Upper lobe of left lung (tissue), 6 donors: ENCODE results near the gene VAV2. TPM values are rescaled to one million over a fixed set of nuclear protein-coding genes. Genes with fewer than 3 reads are reported as not detected.
A peak's percentile ranks its signal among the peaks of the same experiment; 100 is the strongest.

Source experiments
- ATAC-seq, 2 donors: fragments of 200-7000 bp; cut with Tn5 transposase; one replicate each; pipeline ENCODE4 v1.9.1; 2022; ENCODE audit warnings: mild to moderate bottlenecking in 2 of 2, moderate library complexity in 2 of 2; ENCODE audit not compliant: low FRiP score in 2 of 2
- DNase-seq, 2 donors: peaks; one replicate each; pipeline ENCODE4 v3.0.0-alpha.2; 2019 to 2020
- H3K27ac ChIP-seq, 4 donors: fragments of 200-600 bp; sonication (generic); one replicate each; pipeline ENCODE4 v1.5.1; 2016 to 2019
- H3K27me3 ChIP-seq, 4 donors: fragments of 200-600 bp; sonication (generic); one replicate each; pipeline ENCODE4 v1.5.1; 2017 to 2019
- H3K36me3 ChIP-seq, 4 donors: fragments of 200-600 bp; sonication (generic); one replicate each; pipeline ENCODE4 v1.5.1; 2016 to 2019
- H3K4me1 ChIP-seq, 4 donors: fragments of 200-600 bp; sonication (generic); one replicate each; pipeline ENCODE4 v1.5.1; 2018 to 2019
- H3K4me3 ChIP-seq, 4 donors: fragments of 200-600 bp; sonication (generic); one replicate each; pipeline ENCODE4 v1.5.1; 2017 to 2019; ENCODE audit warnings: mild to moderate bottlenecking in 2 of 4, moderate library complexity in 1 of 4
- H3K9me3 ChIP-seq, 4 donors: fragments of 200-600 bp; sonication (generic); one replicate each; pipeline ENCODE4 v1.5.1; 2018 to 2019
- EP300 ChIP-seq, 4 donors: sonication (generic); formaldehyde crosslinking; IDR thresholded peaks; one replicate each; pipeline ENCODE4 v1.5.1; 2017; ENCODE audit warnings: antibody characterized with exemption in 4 of 4, control low read depth in 2 of 4
- POLR2A ChIP-seq, 4 donors: fragments of 450-650 bp; IDR thresholded peaks; one replicate each; pipeline ENCODE4 v1.5.1; 2016 to 2017; ENCODE audit warnings: antibody characterized with exemption in 4 of 4, mild to moderate bottlenecking in 2 of 4
- POLR2AphosphoS5 ChIP-seq, 2 donors: sonication (generic); formaldehyde crosslinking; IDR thresholded peaks; one replicate each; pipeline ENCODE4 v1.5.1; 2017; ENCODE audit warnings: antibody characterized with exemption in 2 of 2
- WGBS, 2 donors: methylation state at CpG; one replicate each; pipeline ENCODE4 v1.1.5; 2017 to 2018; 5-methylcytosine and 5-hydroxymethylcytosine counted together
- total RNA-seq, 6 donors: library from RNA; depleted of rRNA in 4 of 6; stranded (reverse); fragments of >200 nt in 4 of 6; gene quantifications; one replicate each; pipeline versions ENCODE4 v1.1.0 to v1.2.1, GENCODE V29; 2016 to 2021
- TF ChIP-seq, protein P1 (sequence below), 6 experiments: fragments of 450-650 bp in 4 of 6; fragments of 200-600 bp in 2 of 6; sonication (generic) in 2 of 6; IDR thresholded peaks; one replicate each; pipeline ENCODE4 v1.5.1; 2016 to 2019; ENCODE audit warnings: antibody characterized with exemption in 6 of 6
- donor health status: DM: no; HTN: no; CAD: no; lungs with moderate emphysema.
- donor health status: DM: no; HTN: yes; CAD: no; lungs with severe emphysema.

Gene VAV2
- total RNA-seq, 6 donors from 2014 or later = 12.0 to 38.8 (median 22.0) TPM

DNA sequence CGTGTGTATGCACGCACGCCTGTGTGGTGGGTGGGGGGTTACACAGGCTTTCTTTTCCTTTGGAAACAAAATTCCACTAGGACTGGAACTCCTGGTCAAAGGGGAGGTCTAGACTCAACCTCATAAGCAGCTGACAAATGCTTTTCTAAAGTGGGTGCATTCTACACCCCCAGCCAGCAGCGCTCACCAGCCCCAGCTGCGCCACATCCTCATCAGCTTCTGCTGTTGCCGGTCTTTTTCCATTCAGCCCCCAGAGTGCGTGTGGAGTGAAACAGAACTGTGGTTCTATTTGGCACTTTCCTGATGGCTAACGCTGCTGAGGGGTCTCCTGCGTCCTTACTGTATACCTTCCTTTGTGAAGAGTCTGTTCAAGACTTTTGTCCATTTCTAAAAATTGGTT is 176.3 kb downstream of the VAV2 start:
- DNase-seq = peak in 1 of 2 donors; percentile 54
- H3K27ac ChIP-seq = peak overlapping the region in 2 of 4 donors; percentile 10 to 21
- 62 to 88% methylated on average over 9 of the region's 9 CpGs for WGBS, 2 donors
- peak; percentile 59 to 66 for TF ChIP-seq POLR2AphosphoS5 (IDR thresholded peaks at IDR 0.05)
- no peak for TF ChIP-seq POLR2A (IDR thresholded peaks at IDR 0.05)
- H3K9me3 ChIP-seq = no peaks in the 10 kb centered on the region
- no peaks in the 10 kb centered on the region for H3K27me3 ChIP-seq
- peaks cover 0 to 1% (median 0%) of the 10 kb centered on the region in 4 donors for H3K36me3 ChIP-seq
- ATAC-seq = peak in 1 of 2 donors; percentile 2
- no peak overlapping the region for H3K4me3 ChIP-seq
- H3K4me1 ChIP-seq = no peaks in the 10 kb centered on the region

DNA sequence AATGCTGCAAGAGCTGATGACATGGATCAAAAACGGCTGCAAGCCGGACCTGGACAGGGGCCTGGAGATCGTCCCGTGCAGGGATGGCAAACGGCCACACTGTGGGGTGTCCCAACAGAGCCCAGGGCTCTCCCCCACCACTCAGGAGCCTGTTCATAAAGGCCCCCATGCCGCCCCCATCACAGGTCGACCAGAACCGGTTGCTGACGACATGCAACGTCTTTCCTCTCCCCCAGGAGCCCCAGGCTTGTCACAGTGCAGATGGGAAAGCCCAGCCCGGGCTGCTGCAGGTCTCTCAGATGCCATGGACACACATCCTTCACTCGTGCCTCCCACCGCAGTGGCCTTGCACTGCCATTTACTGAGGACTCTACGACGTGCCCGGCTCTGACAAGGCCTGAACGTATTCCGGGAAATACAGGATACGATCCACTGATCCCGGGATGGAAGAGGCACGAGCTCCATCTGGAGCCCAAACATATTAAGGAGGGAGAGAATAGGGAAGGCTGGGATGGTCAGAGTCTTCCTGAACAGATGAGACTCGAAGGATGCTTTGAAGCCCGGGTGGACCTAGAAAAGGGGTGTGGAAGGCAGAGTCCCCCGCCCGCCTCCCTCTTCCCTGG is 177.4 kb downstream of the VAV2 start:
- DNase-seq (peak in 1 of 2 donors; percentile 62), ATAC-seq (peak in 1 of 2 donors; percentile 16)
- no peaks in the 10 kb centered on the region for H3K9me3 ChIP-seq
- H3K4me3 ChIP-seq = no peak overlapping the region
- TF ChIP-seq EP300 (IDR thresholded peaks at IDR 0.05) (no peak), POLR2A (IDR thresholded peaks at IDR 0.05) (no peak), POLR2AphosphoS5 (IDR thresholded peaks at IDR 0.05) (peak in 1 of 2 donors; percentile 2)
- TF ChIP-seq, protein P1, sequence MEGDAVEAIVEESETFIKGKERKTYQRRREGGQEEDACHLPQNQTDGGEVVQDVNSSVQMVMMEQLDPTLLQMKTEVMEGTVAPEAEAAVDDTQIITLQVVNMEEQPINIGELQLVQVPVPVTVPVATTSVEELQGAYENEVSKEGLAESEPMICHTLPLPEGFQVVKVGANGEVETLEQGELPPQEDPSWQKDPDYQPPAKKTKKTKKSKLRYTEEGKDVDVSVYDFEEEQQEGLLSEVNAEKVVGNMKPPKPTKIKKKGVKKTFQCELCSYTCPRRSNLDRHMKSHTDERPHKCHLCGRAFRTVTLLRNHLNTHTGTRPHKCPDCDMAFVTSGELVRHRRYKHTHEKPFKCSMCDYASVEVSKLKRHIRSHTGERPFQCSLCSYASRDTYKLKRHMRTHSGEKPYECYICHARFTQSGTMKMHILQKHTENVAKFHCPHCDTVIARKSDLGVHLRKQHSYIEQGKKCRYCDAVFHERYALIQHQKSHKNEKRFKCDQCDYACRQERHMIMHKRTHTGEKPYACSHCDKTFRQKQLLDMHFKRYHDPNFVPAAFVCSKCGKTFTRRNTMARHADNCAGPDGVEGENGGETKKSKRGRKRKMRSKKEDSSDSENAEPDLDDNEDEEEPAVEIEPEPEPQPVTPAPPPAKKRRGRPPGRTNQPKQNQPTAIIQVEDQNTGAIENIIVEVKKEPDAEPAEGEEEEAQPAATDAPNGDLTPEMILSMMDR (IDR thresholded peaks at IDR 0.05) = no peak
- WGBS, 2 donors = 80 to 83% methylated on average over 13 to 25 of the region's 25 CpGs
- peak overlapping the region in 3 of 4 donors; percentile 20 to 66 (median 57) for H3K27ac ChIP-seq
- H3K36me3 ChIP-seq = peaks cover 0 to 12% (median 3%) of the 10 kb centered on the region in 4 donors
- no peaks in the 10 kb centered on the region for H3K4me1 ChIP-seq
- H3K27me3 ChIP-seq = no peaks in the 10 kb centered on the region

DNA sequence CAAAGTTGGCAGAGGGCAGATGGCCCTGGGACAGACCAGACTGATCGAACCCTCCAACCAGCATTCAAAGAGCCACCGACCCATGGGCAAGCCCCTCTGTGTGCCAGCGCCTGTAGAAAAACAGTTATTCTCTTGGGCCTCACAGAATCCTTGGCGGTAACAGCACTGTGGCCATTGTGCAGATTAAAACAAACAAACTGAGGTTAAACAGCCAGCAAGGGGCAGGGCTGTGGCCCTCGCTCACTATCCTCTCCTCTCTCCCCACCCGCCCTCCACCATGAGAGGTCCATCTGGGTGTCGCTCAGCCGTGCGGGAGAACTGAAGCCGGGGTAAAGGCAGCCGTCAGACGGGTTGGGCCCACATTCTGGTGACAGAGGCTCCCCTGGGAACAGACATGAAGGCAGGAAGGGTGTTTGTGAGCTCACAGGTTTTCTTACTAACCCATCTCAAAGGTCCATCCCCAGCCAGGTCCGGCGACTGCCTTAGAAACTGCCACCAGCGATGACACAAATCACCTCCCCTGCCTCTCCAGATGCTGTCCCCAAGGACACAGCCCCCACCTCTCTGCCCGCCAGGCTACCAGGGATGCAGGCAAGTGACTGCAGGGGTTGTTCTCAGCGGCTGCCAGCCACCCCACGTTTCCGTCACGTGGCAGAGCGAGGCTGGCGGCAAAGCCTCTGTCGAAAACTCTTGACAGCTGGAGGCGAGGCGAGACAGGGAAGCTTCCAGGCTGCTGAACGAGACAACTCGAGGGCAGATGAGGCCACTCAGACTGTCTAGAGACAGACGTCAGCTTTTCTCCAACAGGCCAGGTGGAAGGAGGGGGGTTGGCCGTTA is 178.2 kb downstream of the VAV2 start:
- Histone ChIP-seq H3K27me3 (no peaks in the 10 kb centered on the region), H3K27ac (peak overlapping the region; percentile 12 to 56 (median 39)), H3K4me1 (no peaks in the 10 kb centered on the region), H3K9me3 (no peaks in the 10 kb centered on the region), H3K36me3 (peaks cover 0 to 16% (median 5%) of the 10 kb centered on the region in 4 donors), H3K4me3 (no peak overlapping the region)
- WGBS, 2 donors = 89% methylated on average over 18 to 29 of the region's 29 CpGs
- DNase-seq (peak; percentile 37 to 71), ATAC-seq (peak; percentile 10 to 60)
- peak in 1 of 4 donors; percentile 74 for TF ChIP-seq EP300 (IDR thresholded peaks at IDR 0.05)
- peak; percentile 84 to 88 for TF ChIP-seq POLR2AphosphoS5 (IDR thresholded peaks at IDR 0.05)
- no peak for TF ChIP-seq POLR2A (IDR thresholded peaks at IDR 0.05)
- TF ChIP-seq, protein P1 (IDR thresholded peaks at IDR 0.05) = no peak

DNA sequence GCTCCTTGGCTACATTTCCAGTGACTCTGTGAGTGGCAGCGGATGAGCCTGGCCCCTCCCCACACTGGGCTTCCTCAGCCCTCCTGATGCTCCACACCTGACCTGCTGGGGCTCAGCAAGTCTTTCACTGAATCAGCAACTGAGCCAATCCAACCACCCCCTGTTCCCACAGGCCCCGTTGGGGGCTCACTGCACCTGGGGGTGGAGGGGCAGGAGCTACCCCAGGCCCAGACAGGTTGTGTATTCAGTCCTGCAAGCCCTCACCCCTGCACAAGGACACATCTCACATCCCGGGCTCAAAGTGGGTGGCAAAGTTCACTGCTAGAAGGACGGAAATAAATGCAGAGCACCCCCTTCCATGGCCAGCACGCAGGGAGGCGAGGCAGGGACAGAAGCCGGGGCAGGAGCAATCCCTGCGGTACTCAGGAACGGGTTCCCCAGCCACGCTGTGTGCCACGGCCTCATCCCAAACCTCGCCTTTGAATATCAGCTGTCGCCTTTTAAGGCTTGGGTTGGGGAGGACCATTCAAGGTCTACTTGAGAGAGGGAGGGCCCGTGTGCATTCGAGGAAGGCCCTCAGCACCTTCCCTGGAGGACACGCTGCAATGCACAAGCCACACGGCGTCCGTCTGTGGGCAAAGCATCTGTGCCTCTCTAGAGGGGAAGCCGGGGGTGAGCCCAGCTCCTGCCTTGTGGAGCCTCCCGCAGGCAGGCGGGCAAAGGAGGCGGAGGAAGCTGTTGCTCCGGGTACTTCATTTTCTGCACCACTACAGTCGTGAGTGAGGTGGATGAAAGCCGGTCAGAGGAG is 179.0 kb downstream of the VAV2 start:
- peak overlapping the region in 1 of 4 donors; percentile 12 for H3K27ac ChIP-seq
- TF ChIP-seq POLR2AphosphoS5 (IDR thresholded peaks at IDR 0.05) (no peak), POLR2A (IDR thresholded peaks at IDR 0.05) (no peak), EP300 (IDR thresholded peaks at IDR 0.05) (no peak)
- TF ChIP-seq, protein P1 (IDR thresholded peaks at IDR 0.05) = no peak
- H3K9me3 ChIP-seq = no peaks in the 10 kb centered on the region
- DNase-seq (peak in 1 of 2 donors; percentile 59), ATAC-seq (no peak)
- 90 to 93% methylated on average over 21 to 26 of the region's 26 CpGs for WGBS, 2 donors
- H3K4me1 ChIP-seq = no peaks in the 10 kb centered on the region
- H3K27me3 ChIP-seq = no peaks in the 10 kb centered on the region
- H3K36me3 ChIP-seq = peaks cover 0 to 24% (median 9%) of the 10 kb centered on the region in 4 donors
- no peak overlapping the region for H3K4me3 ChIP-seq
